Measurements from ENCODE around the gene DCAF6.
"Not testable (repeated sequence)": the region's sequence is repeated elsewhere in the genome, so short reads cannot be mapped to it uniquely, and the experiment has no call there.

The DCAF6 gene

DNA sequence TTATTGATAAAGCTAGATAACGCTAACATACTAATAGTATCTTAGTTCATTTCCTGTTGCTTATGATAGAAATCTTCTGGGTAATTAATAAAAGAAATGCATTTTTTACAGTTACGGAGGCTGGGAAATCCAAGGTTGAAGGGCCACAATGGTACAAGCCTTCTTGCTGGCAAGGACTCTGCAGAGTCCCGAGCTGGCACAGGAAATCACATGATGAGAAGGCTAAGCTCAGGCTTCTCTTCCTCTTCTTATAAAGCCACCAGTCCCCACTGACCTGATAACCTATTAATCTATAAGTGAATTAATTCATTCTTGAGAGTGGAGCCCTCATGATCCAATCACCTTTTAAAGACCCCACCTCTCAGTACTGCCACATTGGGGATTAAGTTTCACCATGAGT is 117.6 kb downstream of the DCAF6 start:
- TF ChIP-seq, protein P1, sequence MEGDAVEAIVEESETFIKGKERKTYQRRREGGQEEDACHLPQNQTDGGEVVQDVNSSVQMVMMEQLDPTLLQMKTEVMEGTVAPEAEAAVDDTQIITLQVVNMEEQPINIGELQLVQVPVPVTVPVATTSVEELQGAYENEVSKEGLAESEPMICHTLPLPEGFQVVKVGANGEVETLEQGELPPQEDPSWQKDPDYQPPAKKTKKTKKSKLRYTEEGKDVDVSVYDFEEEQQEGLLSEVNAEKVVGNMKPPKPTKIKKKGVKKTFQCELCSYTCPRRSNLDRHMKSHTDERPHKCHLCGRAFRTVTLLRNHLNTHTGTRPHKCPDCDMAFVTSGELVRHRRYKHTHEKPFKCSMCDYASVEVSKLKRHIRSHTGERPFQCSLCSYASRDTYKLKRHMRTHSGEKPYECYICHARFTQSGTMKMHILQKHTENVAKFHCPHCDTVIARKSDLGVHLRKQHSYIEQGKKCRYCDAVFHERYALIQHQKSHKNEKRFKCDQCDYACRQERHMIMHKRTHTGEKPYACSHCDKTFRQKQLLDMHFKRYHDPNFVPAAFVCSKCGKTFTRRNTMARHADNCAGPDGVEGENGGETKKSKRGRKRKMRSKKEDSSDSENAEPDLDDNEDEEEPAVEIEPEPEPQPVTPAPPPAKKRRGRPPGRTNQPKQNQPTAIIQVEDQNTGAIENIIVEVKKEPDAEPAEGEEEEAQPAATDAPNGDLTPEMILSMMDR (IDR thresholded peaks at IDR 0.05; ENCODE audit: insufficient read depth, low read length) = no peak
- peak; percentile 57; the same call in 1 of the 2 replicates for TF ChIP-seq SPI1 (IDR thresholded peaks at IDR 0.05; ENCODE audit: borderline replicate concordance, low read depth)
- no peak for TF ChIP-seq GABPA (IDR thresholded peaks at IDR 0.05; ENCODE audit: low read depth)
- TF ChIP-seq POLR2AphosphoS5 (IDR thresholded peaks at IDR 0.05; ENCODE audit: low read depth) = no peak
- TF ChIP-seq, protein P2, sequence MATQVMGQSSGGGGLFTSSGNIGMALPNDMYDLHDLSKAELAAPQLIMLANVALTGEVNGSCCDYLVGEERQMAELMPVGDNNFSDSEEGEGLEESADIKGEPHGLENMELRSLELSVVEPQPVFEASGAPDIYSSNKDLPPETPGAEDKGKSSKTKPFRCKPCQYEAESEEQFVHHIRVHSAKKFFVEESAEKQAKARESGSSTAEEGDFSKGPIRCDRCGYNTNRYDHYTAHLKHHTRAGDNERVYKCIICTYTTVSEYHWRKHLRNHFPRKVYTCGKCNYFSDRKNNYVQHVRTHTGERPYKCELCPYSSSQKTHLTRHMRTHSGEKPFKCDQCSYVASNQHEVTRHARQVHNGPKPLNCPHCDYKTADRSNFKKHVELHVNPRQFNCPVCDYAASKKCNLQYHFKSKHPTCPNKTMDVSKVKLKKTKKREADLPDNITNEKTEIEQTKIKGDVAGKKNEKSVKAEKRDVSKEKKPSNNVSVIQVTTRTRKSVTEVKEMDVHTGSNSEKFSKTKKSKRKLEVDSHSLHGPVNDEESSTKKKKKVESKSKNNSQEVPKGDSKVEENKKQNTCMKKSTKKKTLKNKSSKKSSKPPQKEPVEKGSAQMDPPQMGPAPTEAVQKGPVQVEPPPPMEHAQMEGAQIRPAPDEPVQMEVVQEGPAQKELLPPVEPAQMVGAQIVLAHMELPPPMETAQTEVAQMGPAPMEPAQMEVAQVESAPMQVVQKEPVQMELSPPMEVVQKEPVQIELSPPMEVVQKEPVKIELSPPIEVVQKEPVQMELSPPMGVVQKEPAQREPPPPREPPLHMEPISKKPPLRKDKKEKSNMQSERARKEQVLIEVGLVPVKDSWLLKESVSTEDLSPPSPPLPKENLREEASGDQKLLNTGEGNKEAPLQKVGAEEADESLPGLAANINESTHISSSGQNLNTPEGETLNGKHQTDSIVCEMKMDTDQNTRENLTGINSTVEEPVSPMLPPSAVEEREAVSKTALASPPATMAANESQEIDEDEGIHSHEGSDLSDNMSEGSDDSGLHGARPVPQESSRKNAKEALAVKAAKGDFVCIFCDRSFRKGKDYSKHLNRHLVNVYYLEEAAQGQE (IDR thresholded peaks at IDR 0.05; ENCODE audit: insufficient replicate concordance, low read depth) = no peak
- peak in 1 of 2 experiments; percentile 61 for DNase-seq (ENCODE audit: low read depth in 1 of 2, low spot score in 1 of 2)
- Histone ChIP-seq H3K27me3 (ENCODE audit: insufficient read depth, poor library complexity, severe bottlenecking) (no peaks in the 10 kb centered on the region), H3K4me3 (replicated peaks; ENCODE audit: insufficient read depth, low read length) (no peak overlapping the region), H3K27ac (replicated peaks) (peak overlapping the region; percentile 38)

DNA sequence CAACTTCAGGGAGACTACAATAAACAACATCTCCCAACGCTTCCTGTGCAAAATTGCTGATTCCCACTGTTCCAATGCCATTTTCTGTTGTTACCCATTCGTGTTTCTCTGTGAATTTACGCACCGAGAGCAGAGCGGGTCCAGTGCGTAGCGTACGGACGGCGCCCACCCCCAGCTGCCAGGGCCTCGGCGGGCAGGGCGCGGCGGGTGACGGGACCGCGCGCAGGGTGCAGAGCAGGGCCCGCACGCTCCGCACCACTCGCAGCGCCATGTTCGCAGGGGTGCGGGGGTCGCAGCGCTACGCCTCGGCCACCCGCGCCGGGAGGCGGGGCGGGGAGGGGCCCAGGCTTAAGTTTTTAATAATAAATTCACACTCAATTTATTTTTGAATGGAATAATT is 119.7 kb downstream of the DCAF6 start:
- not testable (repeated sequence) for H3K4me3 ChIP-seq (replicated peaks; ENCODE audit: insufficient read depth, low read length); DNase-seq (ENCODE audit: low read depth in 1 of 2, low spot score in 1 of 2); H3K27ac ChIP-seq (replicated peaks); H3K27me3 ChIP-seq (ENCODE audit: insufficient read depth, poor library complexity, severe bottlenecking)

DNA sequence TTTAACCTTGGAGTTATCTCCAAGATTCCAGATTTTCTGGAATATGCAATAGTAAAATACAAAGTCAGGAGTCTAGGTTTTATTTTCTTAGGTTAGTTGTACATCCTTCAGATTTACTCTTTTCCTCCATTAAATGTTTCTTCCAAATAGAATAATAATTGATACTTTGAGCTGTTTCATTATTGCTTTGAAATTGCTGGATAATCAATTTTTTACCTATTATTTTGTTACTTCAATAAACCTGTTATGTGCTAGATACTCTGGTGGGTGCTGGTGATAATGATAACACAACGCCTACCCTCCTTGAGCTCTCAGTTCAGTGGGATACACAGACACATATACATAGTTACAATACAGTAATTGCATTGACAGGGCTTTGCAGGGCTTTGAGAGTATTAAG is 120.9 kb downstream of the DCAF6 start:
- H3K4me3 ChIP-seq (replicated peaks; ENCODE audit: insufficient read depth, low read length) = no peak overlapping the region
- no peak overlapping the region for H3K27ac ChIP-seq (replicated peaks)
- DNase-seq (ENCODE audit: low read depth in 1 of 2, low spot score in 1 of 2) = no peak
- no peaks in the 10 kb centered on the region for H3K27me3 ChIP-seq (ENCODE audit: insufficient read depth, poor library complexity, severe bottlenecking)
- TF ChIP-seq, protein P2 (IDR thresholded peaks at IDR 0.05; ENCODE audit: insufficient replicate concordance, low read depth) = no peak
- TF ChIP-seq GABPA (IDR thresholded peaks at IDR 0.05; ENCODE audit: low read depth) (no peak), POLR2AphosphoS5 (IDR thresholded peaks at IDR 0.05; ENCODE audit: low read depth) (no peak), SPI1 (IDR thresholded peaks at IDR 0.05; ENCODE audit: borderline replicate concordance, low read depth) (no peak)
- TF ChIP-seq, protein P1 (IDR thresholded peaks at IDR 0.05; ENCODE audit: insufficient read depth, low read length) = no peak

DNA sequence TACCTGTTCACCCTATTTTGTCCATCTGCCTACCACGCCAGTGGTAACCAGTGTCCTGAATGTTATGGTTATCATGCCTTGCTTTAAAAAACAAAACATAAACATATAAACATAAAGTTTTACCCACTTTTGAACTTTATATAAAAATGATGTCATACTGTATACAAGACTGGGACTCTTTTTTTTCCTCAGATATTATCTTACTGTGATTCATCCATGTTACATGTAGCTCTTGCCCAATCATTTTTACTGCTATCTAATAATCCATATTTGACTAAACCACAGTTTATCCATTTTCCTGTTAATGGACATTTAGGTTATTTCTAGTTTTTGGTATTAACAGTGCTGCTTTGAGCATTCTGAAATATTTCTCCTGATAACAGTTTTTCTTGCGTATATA is 121.4 kb downstream of the DCAF6 start:
- no peak overlapping the region for H3K27ac ChIP-seq (replicated peaks)
- TF ChIP-seq, protein P2 (IDR thresholded peaks at IDR 0.05; ENCODE audit: insufficient replicate concordance, low read depth) = no peak
- TF ChIP-seq GABPA (IDR thresholded peaks at IDR 0.05; ENCODE audit: low read depth) (no peak), SPI1 (IDR thresholded peaks at IDR 0.05; ENCODE audit: borderline replicate concordance, low read depth) (no peak), POLR2AphosphoS5 (IDR thresholded peaks at IDR 0.05; ENCODE audit: low read depth) (no peak)
- TF ChIP-seq, protein P1 (IDR thresholded peaks at IDR 0.05; ENCODE audit: insufficient read depth, low read length) = no peak
- H3K27me3 ChIP-seq (ENCODE audit: insufficient read depth, poor library complexity, severe bottlenecking) = no peaks in the 10 kb centered on the region
- H3K4me3 ChIP-seq (replicated peaks; ENCODE audit: insufficient read depth, low read length) = no peak overlapping the region
- DNase-seq (ENCODE audit: low read depth in 1 of 2, low spot score in 1 of 2) = no peak
